Renal pelvis (tissue), 4 donors: ENCODE results near the gene MRPL34. TPM values are rescaled to one million over a fixed set of nuclear protein-coding genes. Genes with fewer than 3 reads are reported as not detected.
A peak's percentile ranks its signal among the peaks of the same experiment; 100 is the strongest.
"Not testable (repeated sequence)": the region's sequence is repeated elsewhere in the genome, so short reads cannot be mapped to it uniquely, and the experiment has no call there.

Experiments used
- DNase-seq: peaks from one replicate; pipeline ENCODE4 v3.0.0-alpha.2; 2013
- polyA plus RNA-seq, 3 donors: library from polyadenylated mRNA; unstranded; fragments of 120-200 nt; gene quantifications; one replicate each; pipeline ENCODE4 v1.2.1, GENCODE V29; 2013; ENCODE audit not compliant: insufficient read length in 3 of 3

MRPL34 gene
- polyA plus RNA-seq, 3 donors, result 59.2 to 71.3 (median 63.5) TPM

- no peak for DNase-seq
Measured at GRCh38 chr19:17281391-17282304, 24.0 kb upstream of the MRPL34 start, which contains the start of gene ANKLE1. TSS of gene ANKLE1 (plus strand) at chr19:17281901. CDS start at chr19:17281921, 20 bp downstream.

DNA sequence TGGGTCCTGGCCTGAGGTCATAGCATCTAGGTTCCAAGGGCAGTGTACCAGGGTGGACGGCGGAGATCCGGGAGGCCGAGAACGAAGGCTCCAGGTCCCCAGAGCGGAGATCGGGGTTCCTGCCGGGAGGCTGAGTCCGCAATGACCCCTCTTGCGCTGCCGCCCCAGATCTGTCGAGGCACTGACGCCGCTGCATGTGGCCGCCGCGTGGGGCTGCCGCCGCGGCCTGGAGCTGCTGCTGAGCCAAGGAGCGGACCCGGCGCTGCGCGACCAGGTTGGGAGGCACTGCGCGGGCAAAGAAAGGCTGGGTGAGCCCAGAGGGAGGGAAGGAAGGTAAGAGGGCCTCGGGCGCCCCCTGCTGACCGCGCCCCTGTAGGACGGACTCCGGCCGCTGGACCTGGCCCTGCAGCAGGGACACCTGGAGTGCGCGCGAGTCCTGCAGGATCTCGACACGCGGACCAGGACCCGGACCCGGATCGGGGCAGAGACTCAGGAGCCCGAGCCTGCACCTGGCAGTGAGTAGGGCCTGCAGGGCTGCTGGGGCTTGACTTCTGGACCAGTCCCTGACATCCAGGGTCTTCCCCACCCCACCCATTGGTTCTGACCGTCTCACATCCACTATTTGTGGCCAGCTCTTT is 23.1 kb upstream of the MRPL34 start:
- DNase-seq, result peak; percentile 81

DNA sequence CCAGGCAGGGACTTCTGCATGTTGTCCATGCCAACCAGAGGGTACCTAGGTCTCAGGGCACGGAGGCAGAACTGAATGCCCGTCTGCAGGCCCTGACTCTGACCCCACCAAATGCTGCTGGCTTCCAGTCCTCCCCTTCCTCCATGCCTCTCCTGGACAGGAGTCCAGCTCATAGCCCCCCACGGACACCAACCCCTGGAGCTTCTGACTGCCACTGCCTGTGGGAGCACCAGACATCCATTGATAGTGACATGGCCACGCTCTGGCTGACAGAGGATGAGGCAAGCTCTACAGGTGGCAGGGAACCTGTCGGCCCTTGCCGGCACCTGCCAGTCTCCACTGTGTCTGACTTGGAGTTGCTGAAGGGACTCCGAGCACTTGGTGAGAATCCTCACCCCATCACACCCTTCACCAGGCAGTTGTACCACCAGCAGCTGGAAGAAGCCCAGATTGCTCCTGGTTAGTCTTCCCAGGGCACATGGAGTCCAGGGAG is 22.1 kb upstream of the MRPL34 start:
- DNase-seq, result no peak

DNA sequence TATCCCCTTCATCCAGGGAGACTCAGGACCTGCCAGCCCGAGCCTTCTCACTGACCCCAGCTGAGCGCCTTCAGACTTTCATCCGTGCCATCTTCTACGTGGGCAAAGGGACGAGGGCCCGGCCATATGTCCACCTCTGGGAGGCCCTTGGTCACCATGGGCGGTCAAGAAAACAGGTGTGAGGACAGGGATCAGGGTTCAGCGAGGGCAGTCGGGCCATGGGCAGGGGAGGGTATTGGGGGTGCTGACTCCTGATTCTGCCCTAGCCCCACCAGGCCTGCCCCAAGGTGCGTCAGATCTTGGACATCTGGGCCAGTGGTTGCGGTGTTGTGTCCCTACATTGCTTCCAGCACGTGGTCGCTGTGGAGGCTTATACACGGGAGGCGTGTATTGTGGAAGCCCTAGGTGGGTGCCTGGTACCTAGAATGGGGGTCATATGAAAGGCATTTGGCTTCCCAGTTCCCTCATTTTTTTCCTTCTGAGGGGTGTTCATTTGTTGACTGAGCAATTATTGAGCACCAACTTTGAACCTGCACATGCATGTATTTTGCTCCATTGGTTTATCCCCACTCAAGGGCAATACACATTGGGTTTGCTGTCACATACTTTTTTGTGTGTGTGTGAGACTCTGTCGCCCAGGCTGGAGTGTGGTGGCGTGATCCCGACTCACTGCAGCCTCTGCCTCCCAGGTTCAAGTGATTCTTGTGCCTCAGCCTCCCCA is 20.1 kb upstream of the MRPL34 start:
- no peak for DNase-seq

GRCh38 chr19:17286263-17286662 is 19.4 kb upstream of the MRPL34 start:
- DNase-seq, result no peak

GRCh38 chr19:17286752-17287151 is 18.9 kb upstream of the MRPL34 start:
- no peak for DNase-seq

- peak; percentile 74 for DNase-seq
Measured at GRCh38 chr19:17289489-17289888, 16.2 kb upstream of the MRPL34 start.

GRCh38 chr19:17292301-17293074 is 13.2 kb upstream of the MRPL34 start:
- peak; percentile 72 for DNase-seq

DNA sequence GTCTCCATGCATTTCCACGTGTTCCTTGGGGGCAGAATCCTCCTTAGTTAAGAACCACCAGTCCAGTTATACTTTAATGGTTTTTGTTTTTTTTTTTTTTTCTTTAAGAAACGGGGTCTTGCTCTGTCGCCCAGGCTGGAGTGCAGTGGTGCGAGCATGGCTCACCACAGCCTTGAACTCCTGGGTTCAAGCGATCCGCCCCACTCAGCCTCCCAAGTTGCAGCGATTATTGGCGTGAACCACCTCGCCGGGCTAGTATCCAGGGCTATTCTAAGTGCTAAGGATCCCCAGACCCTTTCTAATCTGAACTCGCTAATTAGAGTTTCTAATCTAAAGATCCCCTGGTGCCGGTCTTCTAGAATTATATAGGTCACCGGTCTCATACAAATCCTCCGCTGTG is 12.1 kb upstream of the MRPL34 start:
- no peak for DNase-seq

DNA sequence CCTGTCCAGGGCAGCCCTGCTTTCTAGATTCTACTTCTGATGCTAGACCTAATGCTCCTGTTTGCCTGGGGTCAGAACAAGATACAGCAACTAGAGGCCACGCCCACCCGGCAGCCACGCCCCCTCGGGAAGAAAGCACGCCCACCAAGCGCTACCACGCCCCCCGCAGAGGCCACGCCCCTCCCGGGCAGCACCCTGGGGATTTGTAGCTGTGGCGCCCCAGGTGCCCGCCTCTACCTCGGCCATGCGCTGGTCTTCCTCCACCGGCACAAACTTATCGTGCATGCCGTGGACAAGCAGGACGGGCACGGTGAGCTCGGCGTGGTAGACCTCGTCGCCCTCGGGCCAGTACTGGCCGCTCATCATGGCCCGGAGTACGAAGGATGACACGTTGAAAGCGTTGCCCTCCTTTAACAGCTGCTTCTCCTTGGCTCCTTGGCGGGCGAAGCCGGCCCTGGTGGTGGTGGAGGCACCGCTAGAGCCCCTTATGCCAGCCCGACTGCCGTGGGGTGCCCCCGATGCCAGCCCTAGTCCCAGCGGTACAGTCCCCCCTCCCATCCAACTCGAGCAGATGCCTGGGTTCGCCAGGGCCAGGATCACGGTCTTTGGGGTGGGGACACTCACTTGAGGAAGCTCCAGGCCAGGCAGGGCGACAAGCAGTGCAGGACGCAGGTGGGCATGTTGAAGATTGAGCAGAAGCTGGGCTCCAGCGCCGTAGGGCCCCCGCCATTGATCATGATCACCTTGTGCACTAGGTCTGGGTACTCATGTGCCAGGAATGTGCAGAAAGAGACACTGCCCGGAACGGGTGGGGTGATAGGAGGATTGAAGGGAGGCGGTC is 11.4 kb upstream of the MRPL34 start:
- DNase-seq, result no peak

DNA sequence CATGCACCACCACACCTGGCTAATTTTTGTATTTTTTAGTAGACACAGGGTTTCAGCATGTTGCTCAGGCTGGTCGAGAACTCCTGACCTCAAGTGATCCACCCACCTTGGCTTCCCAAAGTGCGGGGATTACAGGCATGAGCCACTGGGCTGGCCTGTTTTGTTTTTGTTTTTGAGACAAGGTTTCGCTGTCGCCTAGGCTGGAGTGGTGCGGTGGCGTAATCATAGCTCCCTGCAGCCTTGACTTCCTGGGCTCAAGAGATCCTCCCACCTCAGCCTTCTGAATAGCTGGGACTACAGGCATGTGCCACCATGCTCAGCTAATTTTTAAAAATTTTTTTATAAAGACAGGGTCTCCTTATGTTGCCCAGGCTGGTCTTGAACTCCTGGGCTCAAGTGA is 10.1 kb upstream of the MRPL34 start:
- not testable (repeated sequence) for DNase-seq

- DNase-seq, result no peak
Measured at GRCh38 chr19:17296273-17296672, 9.4 kb upstream of the MRPL34 start.

GRCh38 chr19:17296976-17297375 is 8.7 kb upstream of the MRPL34 start:
- no peak for DNase-seq

- DNase-seq, result no peak
Measured at GRCh38 chr19:17300992-17301619, 4.6 kb upstream of the MRPL34 start.

GRCh38 chr19:17302391-17303166 is 3.1 kb upstream of the MRPL34 start:
- no peak for DNase-seq

GRCh38 chr19:17303167-17303939 is 2.3 kb upstream of the MRPL34 start, which contains the start of gene ABHD8:
TSS of gene ABHD8 (minus strand) at chr19:17303425. CDS start at chr19:17301616, 1,809 bp downstream.
- DNase-seq, result peak; percentile 95

DNA sequence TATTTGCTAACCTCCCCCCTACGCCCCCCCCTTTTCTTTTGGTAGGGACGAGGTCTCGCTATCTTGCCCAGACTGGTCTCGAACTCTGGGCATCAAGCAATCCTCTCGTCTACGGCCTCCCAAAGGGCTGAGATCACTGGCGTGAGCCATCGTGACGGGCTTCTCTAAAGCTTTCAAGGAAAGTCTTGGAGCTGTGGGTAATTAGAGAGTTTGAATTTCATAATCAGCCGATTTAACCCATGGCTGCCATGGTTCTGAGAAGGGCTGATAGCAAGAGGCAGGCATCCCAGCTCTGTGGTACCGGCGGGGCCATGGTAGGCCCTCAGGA is 1.8 kb upstream of the MRPL34 start:
- no peak for DNase-seq
